ENCODE measurements around the gene MEX3B. TPM values are rescaled to one million over a fixed set of nuclear protein-coding genes. Genes with fewer than 3 reads are reported as not detected.

The MEX3B gene
- total and polyA plus RNA-seq, 9 of the 15 experiments (the other 6 are each of a cell fraction or from before 2014, with no cell fraction given): 0.94 to 12.8 (median 3.6) TPM

- 0 out of 2 replicates have a peak, but pooled peaks have one; percentile 33 for TF ChIP-seq ZBTB2 (IDR thresholded peaks at IDR 0.05)
- no peak for TF ChIP-seq NR4A1 (CRISPR knock-in tag; IDR thresholded peaks at IDR 0.05)
- TF ChIP-seq NR4A1 (tag; IDR thresholded peaks at IDR 0.05): 0 out of 2 replicates have a peak, but pooled peaks have one; percentile 46
- TF ChIP-seq ZNF431 (CRISPR knock-in tag; IDR thresholded peaks at IDR 0.05): 0 out of 2 replicates have a peak, but pooled peaks have one; percentile 12
- 0 out of 2 replicates have a peak, but pooled peaks have one; percentile 17 for TF ChIP-seq ZNF592 (IDR thresholded peaks at IDR 0.05)
- TF ChIP-seq RBBP5 (IDR thresholded peaks at IDR 0.05; ENCODE audit: borderline replicate concordance, insufficient read depth, low read length, poor library complexity, severe bottlenecking): peak; percentile 70
- TF ChIP-seq MYC (IDR thresholded peaks at IDR 0.05; ENCODE audit: low read depth, low read length): peak; percentile 15; the same call in 1 of the 2 replicates
- TF ChIP-seq MYC (CRISPR knock-in tag; IDR thresholded peaks at IDR 0.05; ENCODE audit: borderline replicate concordance, low read depth): no peak
- TF ChIP-seq MLLT1 (IDR thresholded peaks at IDR 0.05): peak in 1 of 2 experiments; percentile 57; a peak in 2 of 4 replicates
- peak in 1 of 2 experiments; percentile 57; a peak in 2 of 4 replicates for TF ChIP-seq MAZ (CRISPR knock-in tag; conservative IDR thresholded peaks at IDR 0.05 in 1 of 2, IDR thresholded peaks at IDR 0.05 in 1 of 2)
- TF ChIP-seq UBTF (IDR thresholded peaks at IDR 0.05; ENCODE audit: borderline replicate concordance in 1 of 2, low read depth in 2 of 2, low read length in 2 of 2): peak; percentile 68 to 84; a peak in 3 of 4 replicates
- TF ChIP-seq RB1 (IDR thresholded peaks at IDR 0.05; ENCODE audit: low read depth): peak; percentile 44; the same call in 1 of the 2 replicates
- TF ChIP-seq CREM (IDR thresholded peaks at IDR 0.05; ENCODE audit: low read depth): 0 out of 2 replicates have a peak, but pooled peaks have one; percentile 35
- no peak for TF ChIP-seq HLTF (IDR thresholded peaks at IDR 0.05)
- 0 out of 2 replicates have a peak, but pooled peaks have one; percentile 28 for TF ChIP-seq ERF (CRISPR knock-in tag; IDR thresholded peaks at IDR 0.05)
- peak; percentile 84 for TF ChIP-seq CTBP1 (IDR thresholded peaks at IDR 0.05; ENCODE audit: borderline replicate concordance)
- TF ChIP-seq HMGN3 (IDR thresholded peaks at IDR 0.05; ENCODE audit: borderline replicate concordance, extremely low read depth, insufficient read length, low read depth, low read length): peak; percentile 23
Observed at GRCh38 chr15:82045179-82045891, 483 bp downstream of the MEX3B start (continued).
